GM19193 (cell line): Measurements from ENCODE around the gene GPR3.

ENCODE experiments used
- POLR2A ChIP-seq: IDR thresholded peaks from 4 replicates; pipeline ENCODE4 v1.6.1; 2011; ENCODE audit not compliant: insufficient read depth, insufficient read length; ENCODE audit errors: extremely low read depth

The GPR3 gene

DNA sequence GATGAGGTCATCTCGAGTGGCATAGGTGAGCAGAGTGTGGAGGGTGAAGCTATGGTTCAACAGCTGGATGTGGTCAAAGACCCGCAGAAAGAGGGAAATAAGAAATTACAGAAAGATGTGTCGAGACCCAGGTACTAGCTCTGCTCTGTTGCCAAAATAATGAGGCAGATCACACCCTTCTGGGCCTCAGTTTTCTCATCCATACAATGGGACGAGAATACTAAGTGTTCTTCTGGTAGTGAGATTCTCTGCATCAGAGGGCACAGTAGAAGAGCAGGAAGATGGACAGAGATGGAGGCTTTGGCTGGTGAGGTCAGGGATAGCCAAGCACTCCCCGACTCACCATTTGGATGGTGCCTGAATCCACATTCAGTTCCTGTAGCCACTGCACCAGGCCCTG, 36.7 kb upstream of the GPR3 start:
- TF ChIP-seq POLR2A: no peak

DNA sequence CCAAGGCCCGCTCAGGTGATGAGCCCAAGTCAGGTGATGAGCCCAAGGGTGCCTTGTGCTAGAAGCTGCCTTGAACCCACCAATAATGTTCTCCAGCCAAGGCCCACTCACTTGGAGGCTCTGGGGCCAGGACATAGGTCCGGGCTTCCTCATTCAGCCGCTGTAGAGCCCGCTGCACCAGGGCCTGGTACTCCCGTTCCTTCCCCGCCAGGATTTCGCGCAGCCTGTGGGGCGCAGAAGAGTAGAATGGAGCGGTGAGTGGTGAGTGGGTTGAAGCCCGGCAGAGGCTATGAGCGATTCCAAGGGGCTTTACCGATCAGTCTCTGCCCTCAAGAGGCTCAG, 36.2 kb upstream of the GPR3 start:
- no peak for TF ChIP-seq POLR2A

DNA sequence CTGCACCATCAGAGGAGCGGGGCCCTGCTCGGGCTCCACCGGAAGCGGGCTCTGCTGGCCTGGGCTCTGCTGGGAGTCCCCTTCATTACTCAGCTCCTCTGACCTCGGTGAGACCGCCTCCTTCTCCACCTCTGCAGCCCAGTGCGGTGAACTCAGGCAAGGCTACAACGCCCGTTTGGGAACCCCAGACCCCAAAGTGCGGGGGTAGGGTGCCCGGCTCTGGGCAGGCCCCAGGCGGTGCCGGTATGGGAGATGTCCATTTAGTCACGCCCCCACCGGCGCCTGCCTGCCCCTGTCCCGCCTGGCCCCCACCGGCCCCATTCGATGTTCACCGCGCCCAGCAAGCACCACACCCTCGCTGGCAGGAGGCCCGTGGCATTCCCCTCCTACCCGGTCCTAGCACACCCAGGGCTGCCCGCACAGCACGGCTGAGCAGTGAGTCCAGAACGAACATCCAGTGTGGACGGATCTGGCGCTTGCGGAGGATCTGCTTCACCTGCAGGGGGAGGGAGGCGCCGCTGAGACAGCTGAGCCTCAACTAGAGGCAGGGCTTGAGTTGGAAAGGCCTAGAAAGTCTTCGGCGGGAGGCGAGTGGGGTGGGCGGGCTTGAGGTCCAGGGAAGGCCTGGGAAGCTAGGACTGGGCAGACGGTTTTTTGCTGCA, 35.7 kb upstream of the GPR3 start:
- no peak for TF ChIP-seq POLR2A

DNA sequence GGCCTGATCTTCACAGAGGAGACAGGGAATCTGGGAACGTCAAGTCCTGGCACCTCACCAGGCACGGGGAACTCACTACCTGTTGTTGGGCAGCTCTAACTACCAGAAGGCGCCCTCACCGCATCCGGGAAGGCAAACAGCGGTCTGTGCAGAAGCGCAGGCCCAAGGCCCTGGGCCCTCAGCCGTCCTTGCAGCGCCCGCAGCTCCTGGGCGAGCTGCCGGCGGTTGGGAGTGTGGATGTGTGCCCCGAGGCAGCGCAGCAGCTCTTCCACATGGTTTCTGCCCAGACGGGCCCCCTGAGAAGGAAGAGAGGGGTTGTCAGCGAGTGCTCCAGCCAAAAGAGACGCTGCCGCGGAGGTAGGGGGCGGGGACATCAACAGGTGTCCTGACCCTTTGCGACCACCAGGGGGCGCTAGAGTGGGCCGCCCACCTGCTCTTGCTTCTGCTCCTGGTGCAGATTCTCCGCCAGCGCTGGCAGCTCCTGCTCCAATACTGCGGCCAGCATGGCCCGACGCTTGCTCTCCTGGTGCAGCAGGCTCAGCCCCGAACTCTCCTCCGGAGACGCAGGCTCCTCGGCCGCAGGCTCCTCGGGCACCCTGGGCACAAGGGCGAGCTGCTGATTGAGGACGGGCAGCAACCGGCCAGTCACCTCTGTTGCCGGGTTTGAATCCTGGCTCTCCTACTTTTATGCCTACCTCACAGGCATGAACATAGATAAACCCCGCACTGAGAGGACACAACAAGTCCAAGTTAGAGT, 35.0 kb upstream of the GPR3 start:
- no peak for TF ChIP-seq POLR2A

DNA sequence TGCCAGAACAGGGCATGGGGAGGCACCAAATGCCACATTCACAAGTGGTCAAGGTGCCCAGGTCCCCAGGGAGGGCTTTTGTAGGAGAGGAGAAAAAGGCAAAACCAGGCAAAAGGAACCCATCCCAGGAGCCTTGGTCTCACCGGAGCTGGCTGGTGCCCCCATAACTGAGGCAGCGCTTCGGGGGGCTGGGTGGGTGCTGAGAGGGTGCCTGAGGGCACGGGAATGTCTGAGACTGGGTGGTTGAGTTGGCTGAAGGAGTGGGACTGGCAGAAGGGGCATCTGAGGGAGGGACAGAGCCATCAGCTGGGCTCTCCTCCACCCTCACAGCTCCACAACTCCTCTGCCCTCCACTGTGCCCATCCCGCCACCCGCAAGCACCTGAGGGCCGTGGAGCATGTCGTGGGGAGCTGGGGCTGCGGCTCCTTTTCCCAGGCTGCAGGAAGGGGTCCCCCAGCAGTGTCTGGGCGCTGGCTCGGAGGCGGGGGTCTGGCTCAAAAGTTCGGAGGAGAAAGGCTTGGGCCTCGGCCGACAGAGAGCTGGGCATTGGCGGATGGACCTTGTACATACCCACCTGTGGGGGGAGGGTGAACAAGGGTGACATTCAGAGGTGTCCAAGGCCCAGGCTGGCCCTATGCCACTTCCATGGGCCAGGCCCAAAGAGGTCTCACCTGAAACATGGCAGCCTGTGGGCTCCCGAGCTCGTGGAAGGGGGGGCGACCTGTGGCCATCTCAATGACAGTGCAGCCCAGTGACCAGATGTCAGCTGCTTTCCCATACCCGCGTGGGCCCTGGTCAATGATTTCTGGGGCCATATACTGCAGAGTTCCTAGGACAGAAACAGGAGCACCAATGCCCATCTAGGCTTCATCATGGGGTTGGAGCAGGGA, 34.1 kb upstream of the GPR3 start:
- no peak for TF ChIP-seq POLR2A

DNA sequence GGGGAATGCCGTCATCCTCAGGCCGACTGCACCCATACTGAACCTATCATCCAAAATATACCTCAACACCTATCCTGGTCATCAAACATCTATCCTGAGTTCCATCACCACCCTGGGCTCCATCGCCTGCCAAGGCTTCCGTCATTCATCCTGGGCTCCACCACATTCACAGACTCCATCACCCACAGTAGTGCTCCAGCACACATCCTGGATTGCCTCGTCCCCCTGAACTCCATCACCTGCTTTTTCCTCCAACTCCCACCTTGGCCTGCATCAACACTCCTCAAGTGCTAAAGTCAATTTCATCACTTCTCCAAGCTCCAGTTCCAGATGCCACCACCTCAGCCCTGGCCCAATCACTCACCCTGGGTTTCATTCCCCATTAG, 33.5 kb upstream of the GPR3 start:
- TF ChIP-seq POLR2A: no peak

DNA sequence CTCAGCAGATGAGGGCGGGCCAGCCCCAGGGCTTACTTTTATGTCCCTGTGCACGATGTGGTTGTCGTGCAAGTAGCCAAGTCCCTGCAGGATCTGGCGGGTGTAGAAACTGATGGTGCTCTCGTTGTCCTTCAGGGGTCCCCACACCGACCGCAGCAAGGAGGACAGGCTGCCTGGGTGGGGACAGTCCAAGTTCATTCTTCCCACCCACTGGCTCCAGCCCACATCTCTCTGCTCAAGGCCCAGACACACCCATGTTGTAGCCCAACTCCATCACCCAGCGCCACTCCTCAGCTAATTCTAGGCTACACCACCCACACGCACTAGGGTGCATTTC, 32.6 kb upstream of the GPR3 start:
- no peak for TF ChIP-seq POLR2A

DNA sequence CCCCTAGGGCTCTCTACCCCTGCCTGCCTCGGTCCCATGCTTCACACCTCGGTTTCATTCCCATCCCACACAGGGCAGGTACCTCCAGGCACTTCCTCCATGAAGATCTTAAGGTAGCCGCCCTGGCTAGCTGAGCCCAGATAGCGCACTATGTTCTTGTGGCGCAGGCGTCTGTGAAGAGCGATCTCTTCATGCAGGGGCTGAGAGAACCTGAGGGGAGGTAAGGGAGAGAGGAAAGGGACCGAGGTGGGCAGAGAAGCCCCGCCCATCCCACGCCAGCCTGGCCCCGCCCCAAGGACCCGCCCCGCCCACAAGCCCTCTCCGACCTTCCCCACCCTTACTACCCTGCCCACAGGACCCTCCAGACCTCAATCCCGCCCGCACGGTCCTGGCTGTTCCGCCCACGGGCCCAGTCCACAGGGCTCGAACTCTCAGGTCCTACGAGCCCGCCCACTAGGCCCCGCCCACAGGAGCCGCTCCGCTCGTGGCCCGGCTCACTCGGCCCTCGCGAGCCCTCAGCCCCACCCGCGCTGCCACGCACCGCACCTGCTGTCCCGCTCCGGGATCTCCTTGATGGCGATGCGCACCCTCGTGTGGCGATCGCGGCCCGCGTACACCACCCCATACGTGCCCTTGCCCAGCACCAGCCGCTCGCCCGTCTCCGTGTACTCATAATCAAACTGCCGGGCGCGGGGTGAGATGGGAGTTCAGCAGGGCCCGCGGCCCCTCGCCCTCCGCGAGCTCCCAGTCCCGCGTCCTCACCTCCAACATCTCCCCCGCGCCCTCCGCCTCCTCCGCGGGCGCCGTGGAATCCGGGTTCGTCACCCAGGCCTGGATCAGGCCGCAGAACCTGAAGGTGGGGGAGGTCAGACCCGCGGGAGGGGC, 32.0 kb upstream of the GPR3 start:
- no peak for TF ChIP-seq POLR2A

DNA sequence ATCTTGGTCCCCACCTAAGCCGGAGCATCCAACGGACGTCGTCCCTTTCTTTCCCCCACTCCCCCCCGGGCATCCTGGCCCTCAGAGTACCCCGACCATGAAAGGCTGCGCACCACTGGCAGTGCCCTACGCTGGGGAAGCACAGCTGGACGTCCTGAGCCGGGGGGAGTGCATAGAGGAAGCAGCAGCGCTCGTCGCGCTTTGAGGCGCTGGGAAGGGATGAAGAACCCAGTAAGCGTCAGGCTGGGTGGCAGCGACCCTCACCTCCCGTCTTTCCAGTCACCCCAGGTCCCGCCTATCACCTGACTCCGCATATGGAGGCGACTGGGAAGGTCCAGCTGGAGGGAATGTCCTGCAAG, 31.4 kb upstream of the GPR3 start:
- TF ChIP-seq POLR2A: no peak

DNA sequence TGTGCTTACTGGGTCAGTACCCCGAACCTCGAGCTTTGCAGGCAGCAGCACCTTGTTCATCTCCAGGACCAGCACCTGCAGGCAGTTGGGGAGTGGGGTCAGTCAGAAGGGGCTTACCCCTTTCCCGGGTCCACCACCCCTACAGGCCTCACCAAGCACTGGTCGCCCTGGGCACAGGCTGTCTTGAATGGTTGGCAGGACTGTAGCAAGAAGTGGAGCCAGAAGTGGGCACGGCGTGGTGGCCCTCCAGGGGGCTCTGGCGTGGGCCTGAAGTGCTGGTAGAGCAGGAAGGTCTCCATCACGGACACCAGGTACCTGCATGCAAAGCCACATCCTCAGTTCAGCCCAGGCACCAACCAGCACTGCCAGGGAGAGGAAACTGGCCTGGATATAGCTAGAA, 30.9 kb upstream of the GPR3 start:
- no peak for TF ChIP-seq POLR2A

DNA sequence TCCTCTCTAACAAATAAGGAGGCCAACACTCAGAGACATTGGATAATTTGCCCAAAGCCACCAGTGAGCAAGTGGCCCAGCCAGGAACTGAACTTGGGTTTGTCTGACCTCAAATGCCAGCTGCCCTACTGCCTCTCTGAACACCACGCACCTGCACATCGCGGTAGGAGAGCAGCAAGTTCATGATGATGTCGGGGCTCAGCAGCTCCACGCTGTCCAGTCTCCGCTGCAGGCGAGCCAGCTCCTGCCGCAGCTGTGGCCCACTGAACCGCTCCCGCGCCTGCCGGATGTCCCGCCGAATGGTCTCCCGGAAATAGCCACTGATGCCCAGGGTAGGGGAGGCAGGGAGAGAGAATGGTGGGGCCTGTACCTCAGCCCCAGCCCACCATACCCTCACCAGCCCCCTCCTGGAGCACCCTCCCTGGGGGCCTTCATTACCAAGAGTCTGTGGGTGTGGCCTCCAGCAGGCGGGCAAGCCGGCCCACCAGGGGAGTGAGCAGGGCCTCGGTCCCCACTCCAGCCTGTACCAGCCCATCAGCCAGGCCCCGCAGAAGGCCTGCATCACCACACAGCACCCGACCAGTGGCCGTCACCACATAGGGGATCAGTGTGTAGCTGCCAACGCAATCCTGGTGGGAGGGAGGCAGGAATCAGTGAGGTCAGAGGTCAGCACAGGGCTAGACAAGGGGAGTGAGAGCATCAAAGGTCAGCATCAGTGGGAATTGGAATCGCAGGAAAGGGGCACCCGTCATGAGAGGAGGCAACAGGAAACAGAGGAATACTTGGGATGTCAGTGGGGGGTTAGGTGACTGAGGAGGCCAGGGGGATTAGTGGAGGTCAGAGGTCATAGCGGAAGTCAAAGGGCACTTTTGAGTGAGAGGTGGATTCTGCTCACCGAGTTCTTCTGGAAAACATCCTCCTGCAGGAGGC, 28.4 kb upstream of the GPR3 start:
- no peak for TF ChIP-seq POLR2A

DNA sequence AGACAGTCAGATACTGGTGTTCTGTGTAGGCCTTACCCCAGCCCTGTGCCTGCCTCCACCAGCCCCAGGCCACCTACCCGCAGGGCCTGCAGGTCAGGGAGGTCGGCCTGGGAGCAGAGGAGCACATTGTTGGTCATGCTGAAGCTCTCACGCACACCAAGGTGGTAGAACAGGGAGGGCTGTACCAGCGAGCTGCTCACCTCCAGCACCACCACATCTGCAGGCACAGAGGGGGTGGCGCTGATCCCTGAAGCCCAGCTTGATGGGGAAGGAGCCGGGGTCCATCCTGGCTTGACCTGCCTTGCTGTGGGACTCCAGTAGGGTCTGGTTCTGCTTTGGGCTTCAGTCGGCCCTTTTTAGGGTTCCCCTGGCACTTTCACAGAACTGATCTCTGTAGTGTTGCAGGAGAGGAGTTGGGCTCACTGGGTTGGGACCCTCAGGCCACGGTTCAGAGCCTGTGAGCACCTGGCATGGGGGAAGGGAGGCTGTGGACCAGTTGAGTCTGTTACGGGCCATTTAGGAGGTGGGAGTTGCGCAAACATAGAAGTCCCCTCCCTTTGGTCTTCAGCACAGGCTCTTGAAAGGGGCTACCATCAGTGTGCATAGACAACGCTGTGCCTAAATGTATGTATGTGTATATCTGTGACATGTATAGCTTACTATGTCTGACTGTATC, 27.6 kb upstream of the GPR3 start:
- TF ChIP-seq POLR2A: no peak

DNA sequence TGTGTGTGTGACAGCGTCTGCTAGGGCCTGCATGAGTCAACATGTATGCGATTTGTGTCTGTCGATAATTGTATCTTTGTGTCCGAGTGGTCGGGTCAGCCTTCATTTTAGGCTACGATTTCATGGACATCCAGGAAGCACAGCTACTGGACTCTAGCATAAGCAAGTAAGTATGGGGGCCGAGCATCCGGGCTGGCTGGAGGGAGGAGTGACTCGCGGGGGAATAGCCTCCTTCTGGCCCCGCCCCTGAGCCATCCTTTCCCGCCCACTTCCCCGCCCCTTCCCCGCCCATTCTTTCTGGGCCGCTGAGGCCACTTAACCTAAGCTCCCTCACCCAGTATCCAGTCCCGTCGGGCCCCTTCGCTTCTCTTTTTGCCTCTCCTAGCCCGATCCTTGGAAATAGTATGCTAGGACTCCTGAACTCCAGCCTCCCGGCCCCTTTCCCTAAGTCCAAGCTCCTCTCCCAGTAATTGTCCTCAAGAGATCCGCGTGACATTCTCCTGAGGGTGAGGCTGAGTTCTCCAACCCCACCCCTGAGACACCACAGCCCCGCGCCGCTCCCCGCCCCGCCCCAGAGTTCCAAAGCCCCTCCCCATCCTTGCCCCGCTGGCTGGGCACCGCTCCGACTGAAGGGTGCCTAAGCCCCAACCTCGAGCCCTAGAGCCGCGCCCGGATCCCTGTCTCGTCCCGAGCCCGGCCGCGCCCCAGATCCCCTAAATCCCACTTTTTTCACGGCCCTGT, 26.9 kb upstream of the GPR3 start:
- TF ChIP-seq POLR2A: no peak
